ENCODE results near the gene SNED1.

DNA sequence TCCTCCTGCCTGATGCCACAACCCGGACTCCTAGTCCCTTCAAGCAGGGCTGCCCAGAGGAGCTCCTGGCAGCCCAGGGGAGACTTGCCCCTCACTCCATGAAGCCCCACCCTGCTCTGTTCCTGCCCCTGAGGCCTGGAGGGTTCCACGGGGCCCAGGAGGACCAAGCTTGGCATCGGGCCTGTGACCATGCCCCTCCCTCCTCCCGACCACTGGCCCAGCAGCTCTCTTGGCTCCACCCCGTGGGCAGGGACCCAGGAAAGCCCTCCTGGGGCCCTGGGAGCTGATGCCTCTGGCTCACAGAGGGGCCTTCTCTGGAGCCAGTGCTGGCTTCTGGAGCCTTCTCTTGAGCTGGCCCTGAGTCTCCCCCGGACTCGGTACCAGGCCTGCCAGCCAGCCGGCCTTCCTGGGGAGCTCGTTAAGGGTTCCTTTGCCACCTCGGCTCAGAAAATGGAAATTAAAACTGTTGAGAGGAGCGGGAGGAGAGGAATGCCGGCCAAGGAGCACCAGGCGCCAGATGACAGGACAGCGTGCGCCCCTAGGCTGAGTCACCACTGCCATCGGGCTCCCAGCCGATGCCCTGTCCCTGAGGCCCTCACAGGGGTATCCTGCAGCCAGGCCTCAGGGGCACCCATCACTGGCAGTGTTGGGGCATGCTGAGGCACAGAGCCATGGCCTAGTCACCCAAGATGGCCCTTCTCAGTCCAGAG lies 40.6 kb upstream of the SNED1 start:
- TF ChIP-seq, protein P1, sequence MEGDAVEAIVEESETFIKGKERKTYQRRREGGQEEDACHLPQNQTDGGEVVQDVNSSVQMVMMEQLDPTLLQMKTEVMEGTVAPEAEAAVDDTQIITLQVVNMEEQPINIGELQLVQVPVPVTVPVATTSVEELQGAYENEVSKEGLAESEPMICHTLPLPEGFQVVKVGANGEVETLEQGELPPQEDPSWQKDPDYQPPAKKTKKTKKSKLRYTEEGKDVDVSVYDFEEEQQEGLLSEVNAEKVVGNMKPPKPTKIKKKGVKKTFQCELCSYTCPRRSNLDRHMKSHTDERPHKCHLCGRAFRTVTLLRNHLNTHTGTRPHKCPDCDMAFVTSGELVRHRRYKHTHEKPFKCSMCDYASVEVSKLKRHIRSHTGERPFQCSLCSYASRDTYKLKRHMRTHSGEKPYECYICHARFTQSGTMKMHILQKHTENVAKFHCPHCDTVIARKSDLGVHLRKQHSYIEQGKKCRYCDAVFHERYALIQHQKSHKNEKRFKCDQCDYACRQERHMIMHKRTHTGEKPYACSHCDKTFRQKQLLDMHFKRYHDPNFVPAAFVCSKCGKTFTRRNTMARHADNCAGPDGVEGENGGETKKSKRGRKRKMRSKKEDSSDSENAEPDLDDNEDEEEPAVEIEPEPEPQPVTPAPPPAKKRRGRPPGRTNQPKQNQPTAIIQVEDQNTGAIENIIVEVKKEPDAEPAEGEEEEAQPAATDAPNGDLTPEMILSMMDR (IDR thresholded peaks at IDR 0.05) = no peak
- no peak for TF ChIP-seq POLR2A (IDR thresholded peaks at IDR 0.05)
- no peak for TF ChIP-seq EP300 (IDR thresholded peaks at IDR 0.05)
